GM21423 (cell line): ENCODE data around the gene FBLN7.

Experiments
- ATAC-seq: cut with Tn5 transposase; IDR thresholded peaks from one replicate; pipeline ENCODE4 v1.9.1; 2021; ENCODE audit warnings: mild to moderate bottlenecking, moderate library complexity; ENCODE audit not compliant: unreplicated experiment

Gene FBLN7

GRCh38 chr2:112140205-112140802, 2.1 kb downstream of the FBLN7 start:
- no peak for ATAC-seq

- ATAC-seq = no peak
Measured at GRCh38 chr2:112140899-112141625, 2.9 kb downstream of the FBLN7 start.

- no peak for ATAC-seq
Measured at GRCh38 chr2:112141626-112142007, 3.4 kb downstream of the FBLN7 start.

- no peak for ATAC-seq
Measured at GRCh38 chr2:112142525-112143078, 4.4 kb downstream of the FBLN7 start.

- ATAC-seq = no peak
Measured at GRCh38 chr2:112143150-112143549, 5.0 kb downstream of the FBLN7 start.

GRCh38 chr2:112144966-112145365, 6.8 kb downstream of the FBLN7 start:
- ATAC-seq = no peak

GRCh38 chr2:112147382-112148168, 9.4 kb downstream of the FBLN7 start:
- ATAC-seq = no peak

- no peak for ATAC-seq
Measured at GRCh38 chr2:112148477-112148876, 10.3 kb downstream of the FBLN7 start.

GRCh38 chr2:112149194-112149593, 11.0 kb downstream of the FBLN7 start:
- no peak for ATAC-seq

- no peak for ATAC-seq
Measured at GRCh38 chr2:112149866-112150435, 11.8 kb downstream of the FBLN7 start.

GRCh38 chr2:112150447-112150846, 12.3 kb downstream of the FBLN7 start:
- no peak for ATAC-seq

GRCh38 chr2:112150851-112151250, 12.7 kb downstream of the FBLN7 start:
- ATAC-seq = no peak

- no peak for ATAC-seq
Measured at GRCh38 chr2:112151271-112151670, 13.1 kb downstream of the FBLN7 start.

GRCh38 chr2:112151701-112152440, 13.7 kb downstream of the FBLN7 start:
- ATAC-seq = no peak

- ATAC-seq = no peak
Measured at GRCh38 chr2:112152476-112153178, 14.4 kb downstream of the FBLN7 start.

GRCh38 chr2:112153179-112153490, 14.9 kb downstream of the FBLN7 start:
- ATAC-seq = no peak

GRCh38 chr2:112153501-112153900, 15.3 kb downstream of the FBLN7 start:
- ATAC-seq = no peak

GRCh38 chr2:112154246-112155117, 16.3 kb downstream of the FBLN7 start:
- no peak for ATAC-seq
